ENCODE results near the gene DPAGT1. TPM values are rescaled to one million over a fixed set of nuclear protein-coding genes. Genes with fewer than 3 reads are reported as not detected.

The DPAGT1 gene
- total RNA-seq, 3 donors from 2014 or later (not counting 1 experiment from before 2014, with no cell fraction given): 20.5 to 28.5 (median 24.4) TPM

- Histone ChIP-seq H3K9me3 (ENCODE audit: control insufficient read depth, insufficient read depth, low read length) (no peaks in the 10 kb centered on the region), H3K4me1 (ENCODE audit: control insufficient read depth, insufficient read depth, low read length) (peaks cover 20% of the 10 kb centered on the region), H3K36me3 (ENCODE audit: control insufficient read depth, insufficient read depth, low read length) (peaks cover 11% of the 10 kb centered on the region), H3K27me3 (ENCODE audit: control insufficient read depth, insufficient read depth, low read length) (no peaks in the 10 kb centered on the region), H3K4me3 (ENCODE audit: low read length) (peak within 1 kb of the TSS; percentile 99), H3K27ac (ENCODE audit: low read length) (peak within 1 kb of the TSS; percentile 73)
- Mint-ChIP-seq H3K4me1 (peaks cover 32% of the 10 kb centered on the region in 2 donors), H3K9me3 (no peaks in the 10 kb centered on the region), H3K27ac (peak within 1 kb of the TSS; percentile 87 to 90), H3K36me3 (no peaks in the 10 kb centered on the region), H3K4me3 (peak within 1 kb of the TSS; percentile 91), H3K27me3 (ENCODE audit: low read depth in 2 of 2) (no peaks in the 10 kb centered on the region)
- TF ChIP-seq CTCF (IDR thresholded peaks at IDR 0.05): no peak
- peak; percentile 97 to 100 for DNase-seq
- peak; percentile 97 to 100 (median 97) for ATAC-seq
- WGBS (ENCODE audit: insufficient coverage): under 1% methylated on average over 52 of the region's 54 CpGs
- intact Hi-C loops (cut with micrococcal nuclease): loop anchor here (1.0 to 5.0 kb wide), 4 partner anchors 19 to 54 kb away; partner anchors contain the start of genes HMBS and VPS11
These were observed 19.6 kb upstream of the DPAGT1 start, which contains the start of gene HINFP for GRCh38 chr11:119121008-119121810. Gene HINFP, plus strand, starts transcription at chr11:119121580. Its CDS starts 5,365 bp downstream, at chr11:119126945.

GRCh38 chr11:119120639-119121007 lies 19.0 kb upstream of the DPAGT1 start:
- TF ChIP-seq CTCF (IDR thresholded peaks at IDR 0.05): no peak
- H3K36me3 ChIP-seq (ENCODE audit: control insufficient read depth, insufficient read depth, low read length): peaks cover 12% of the 10 kb centered on the region
- peaks cover 24% of the 10 kb centered on the region for H3K4me1 ChIP-seq (ENCODE audit: control insufficient read depth, insufficient read depth, low read length)
- H3K27ac ChIP-seq (ENCODE audit: low read length): peak overlapping the region; percentile 73
- intact Hi-C loops (cut with micrococcal nuclease): loop anchor here (1.0 to 5.0 kb wide), 4 partner anchors 18 to 53 kb away; partner anchors contain the start of genes HMBS and VPS11
- WGBS (ENCODE audit: insufficient coverage): 51% methylated on average over 5 of the region's 5 CpGs
- Mint-ChIP-seq H3K4me3 (peak overlapping the region; percentile 91), H3K4me1 (peaks cover 32 to 33% of the 10 kb centered on the region in 2 donors), H3K9me3 (no peaks in the 10 kb centered on the region), H3K36me3 (peaks cover under 1% of the 10 kb centered on the region), H3K27me3 (ENCODE audit: low read depth in 2 of 2) (no peaks in the 10 kb centered on the region), H3K27ac (peak overlapping the region; percentile 87 to 90)
- H3K4me3 ChIP-seq (ENCODE audit: low read length): peak overlapping the region; percentile 42
- ATAC-seq: no peak
- H3K27me3 ChIP-seq (ENCODE audit: control insufficient read depth, insufficient read depth, low read length): no peaks in the 10 kb centered on the region
- H3K9me3 ChIP-seq (ENCODE audit: control insufficient read depth, insufficient read depth, low read length): no peaks in the 10 kb centered on the region
- DNase-seq: peak in 1 of 2 donors; percentile 29

GRCh38 chr11:119118946-119119345 lies 17.3 kb upstream of the DPAGT1 start:
- H3K4me3 Mint-ChIP-seq: no peak overlapping the region
- TF ChIP-seq CTCF (IDR thresholded peaks at IDR 0.05): no peak
- Histone ChIP-seq H3K4me1 (ENCODE audit: control insufficient read depth, insufficient read depth, low read length) (peaks cover 26% of the 10 kb centered on the region), H3K4me3 (ENCODE audit: low read length) (no peak overlapping the region), H3K36me3 (ENCODE audit: control insufficient read depth, insufficient read depth, low read length) (peaks cover 21% of the 10 kb centered on the region), H3K27ac (ENCODE audit: low read length) (no peak overlapping the region), H3K27me3 (ENCODE audit: control insufficient read depth, insufficient read depth, low read length) (no peaks in the 10 kb centered on the region), H3K9me3 (ENCODE audit: control insufficient read depth, insufficient read depth, low read length) (no peaks in the 10 kb centered on the region)
- intact Hi-C loops (cut with micrococcal nuclease): no loop called here
- WGBS (ENCODE audit: insufficient coverage): no CpG with 5 or more reads among the region's 1 CpG
- H3K36me3 Mint-ChIP-seq: peaks cover 6% of the 10 kb centered on the region
- no peak overlapping the region for H3K27ac Mint-ChIP-seq
- H3K4me1 Mint-ChIP-seq: peaks cover 32 to 39% of the 10 kb centered on the region in 2 donors
- no peaks in the 10 kb centered on the region for H3K9me3 Mint-ChIP-seq
- DNase-seq (no peak), ATAC-seq (no peak)
- H3K27me3 Mint-ChIP-seq (ENCODE audit: low read depth in 2 of 2): no peaks in the 10 kb centered on the region

Data from natural killer cell (primary cell).